ENCODE measurements around the gene SELENON.

The SELENON gene

GRCh38 chr1:25821112-25821476 is 21.1 kb downstream of the SELENON start:
- in situ Hi-C loops (cut with MboI; ENCODE audit: low sequenced_read_pairs): loop anchor here (25.0 kb wide), 1 partner anchor 959 kb away; no protein-coding TSS in a partner anchor

- in situ Hi-C loops (cut with MboI; ENCODE audit: low sequenced_read_pairs): loop anchor here (25.0 kb wide), 1 partner anchor 959 kb away; no protein-coding TSS in a partner anchor
These were observed 21.7 kb downstream of the SELENON start for GRCh38 chr1:25821630-25822091.

GRCh38 chr1:25825605-25826004 is 25.6 kb downstream of the SELENON start:
- in situ Hi-C loops (cut with MboI; ENCODE audit: low sequenced_read_pairs): no loop called here

- in situ Hi-C loops (cut with MboI; ENCODE audit: low sequenced_read_pairs): no loop called here
These were observed 26.6 kb downstream of the SELENON start for GRCh38 chr1:25826571-25826970.

- in situ Hi-C loops (cut with MboI; ENCODE audit: low sequenced_read_pairs): no loop called here
These were observed 28.5 kb downstream of the SELENON start for GRCh38 chr1:25828491-25828890.

- in situ Hi-C loops (cut with MboI; ENCODE audit: low sequenced_read_pairs): no loop called here
These were observed 29.1 kb downstream of the SELENON start for GRCh38 chr1:25829046-25829445.

GRCh38 chr1:25831569-25832196 is 31.7 kb downstream of the SELENON start:
- in situ Hi-C loops (cut with MboI; ENCODE audit: low sequenced_read_pairs): loop anchor here (10.0 kb wide), 1 partner anchor 173 kb away; no protein-coding TSS in a partner anchor

GRCh38 chr1:25832336-25833037 is 32.5 kb downstream of the SELENON start:
- in situ Hi-C loops (cut with MboI; ENCODE audit: low sequenced_read_pairs): loop anchor here (10.0 kb wide), 1 partner anchor 172 kb away; no protein-coding TSS in a partner anchor

GRCh38 chr1:25833158-25833557 is 33.2 kb downstream of the SELENON start:
- in situ Hi-C loops (cut with MboI; ENCODE audit: low sequenced_read_pairs): loop anchor here (10.0 kb wide), 1 partner anchor 172 kb away; no protein-coding TSS in a partner anchor

- in situ Hi-C loops (cut with MboI; ENCODE audit: low sequenced_read_pairs): loop anchor here (10.0 kb wide), 1 partner anchor 170 kb away; no protein-coding TSS in a partner anchor
These were observed 34.9 kb downstream of the SELENON start for GRCh38 chr1:25834894-25835293.

GRCh38 chr1:25836695-25837094 is 36.7 kb downstream of the SELENON start:
- in situ Hi-C loops (cut with MboI; ENCODE audit: low sequenced_read_pairs): loop anchor here (10.0 kb wide), 1 partner anchor 168 kb away; no protein-coding TSS in a partner anchor

- in situ Hi-C loops (cut with MboI; ENCODE audit: low sequenced_read_pairs): loop anchor here (10.0 kb wide), 1 partner anchor 167 kb away; no protein-coding TSS in a partner anchor
These were observed 37.4 kb downstream of the SELENON start for GRCh38 chr1:25837262-25837875.

GRCh38 chr1:25839808-25840207 is 39.8 kb downstream of the SELENON start:
- in situ Hi-C loops (cut with MboI; ENCODE audit: low sequenced_read_pairs): loop anchor here (10.0 kb wide), 1 partner anchor 165 kb away; no protein-coding TSS in a partner anchor

GRCh38 chr1:25843483-25843882 is 43.5 kb downstream of the SELENON start:
- in situ Hi-C loops (cut with MboI; ENCODE audit: low sequenced_read_pairs): no loop called here

GRCh38 chr1:25844536-25845337 is 44.7 kb downstream of the SELENON start:
- in situ Hi-C loops (cut with MboI; ENCODE audit: low sequenced_read_pairs): no loop called here

- in situ Hi-C loops (cut with MboI; ENCODE audit: low sequenced_read_pairs): no loop called here
These were observed 45.7 kb downstream of the SELENON start for GRCh38 chr1:25845664-25846063.

GRCh38 chr1:25847929-25848328 is 47.9 kb downstream of the SELENON start:
- in situ Hi-C loops (cut with MboI; ENCODE audit: low sequenced_read_pairs): no loop called here

GRCh38 chr1:25848531-25848930 is 48.5 kb downstream of the SELENON start:
- in situ Hi-C loops (cut with MboI; ENCODE audit: low sequenced_read_pairs): no loop called here

GRCh38 chr1:25854554-25854953 is 54.6 kb downstream of the SELENON start:
- in situ Hi-C loops (cut with MboI; ENCODE audit: low sequenced_read_pairs): no loop called here

GRCh38 chr1:25856856-25857255 is 56.9 kb downstream of the SELENON start:
- in situ Hi-C loops (cut with MboI; ENCODE audit: low sequenced_read_pairs): no loop called here

- in situ Hi-C loops (cut with MboI; ENCODE audit: low sequenced_read_pairs): no loop called here
These were observed 58.5 kb downstream of the SELENON start for GRCh38 chr1:25858494-25858893.
